UCSD-AML1 (cell line): ENCODE measurements around the gene MACROH2A2.
A peak's percentile ranks its signal among the peaks of the same experiment; 100 is the strongest.
"Not testable (repeated sequence)": the region's sequence is repeated elsewhere in the genome, so short reads cannot be mapped to it uniquely, and the experiment has no call there.

Source experiments
- DNase-seq: peaks from one replicate; lab custom pipeline; 2025; ENCODE audit not compliant: unreplicated experiment; lab: John Stamatoyannopoulos, UW

Gene MACROH2A2

DNA sequence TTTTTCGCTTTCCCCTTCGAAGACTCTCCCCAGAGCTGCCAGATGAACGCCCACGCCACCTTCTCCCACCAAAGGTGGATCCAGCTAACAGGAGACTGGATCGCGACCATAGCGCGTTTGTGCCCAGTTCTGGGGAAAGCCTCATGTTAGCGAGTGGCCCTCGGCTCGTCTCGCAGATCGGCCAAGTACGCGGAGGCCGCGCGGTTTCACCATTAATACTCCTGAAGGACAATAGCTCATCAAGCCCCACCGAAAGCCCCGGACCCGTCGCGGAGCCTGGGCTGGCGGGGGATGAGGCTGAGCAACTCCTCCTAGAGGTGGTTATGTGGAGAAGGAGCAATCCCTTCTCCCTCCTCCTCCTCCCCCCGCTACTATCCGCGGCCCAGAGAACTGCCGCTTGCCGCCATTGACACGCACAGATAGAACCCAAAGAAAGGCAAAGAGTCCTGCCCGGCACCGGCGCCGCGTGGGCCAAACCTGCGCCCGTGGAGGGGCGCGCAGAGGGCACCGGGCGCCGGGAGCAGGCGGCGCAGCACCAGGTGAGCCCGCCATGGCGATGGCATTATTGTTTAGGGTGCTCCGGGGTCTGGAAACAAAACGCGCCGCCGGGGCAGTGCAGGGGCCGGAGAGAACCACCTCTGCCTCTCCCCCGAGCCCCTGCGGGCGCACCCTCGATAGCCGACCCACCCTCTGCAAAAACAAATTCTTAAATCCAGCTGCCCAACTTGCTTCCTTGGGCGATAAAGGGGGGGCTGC, at the start of gene MACROH2A2:
Gene MACROH2A2 (plus strand): TSS at position 385 of the 756 bp plus-strand sequence. CDS start 22,813 bp downstream, outside the sequence.
- peak; percentile 71 for DNase-seq

GRCh38 chr10:70007116-70007820, 45.4 kb upstream of the MACROH2A2 start:
- DNase-seq = no peak

DNA sequence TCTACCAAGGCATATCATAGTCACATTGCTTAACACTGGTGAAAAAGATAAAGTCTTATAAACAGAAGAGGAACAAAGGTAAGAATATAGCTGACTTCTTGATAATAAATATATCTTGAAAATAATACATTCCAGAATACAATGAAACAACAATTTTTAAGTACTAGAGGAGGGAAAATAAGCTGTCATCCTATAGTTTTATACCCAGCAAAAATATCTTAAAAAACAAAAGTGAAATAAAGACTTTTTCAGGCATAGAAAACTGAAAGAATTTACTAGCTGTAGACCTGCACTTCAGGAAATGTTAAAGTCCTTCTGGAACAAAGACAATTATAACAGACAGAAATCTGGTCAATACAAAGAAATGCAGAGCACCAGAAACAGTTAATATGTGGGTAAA, 21.4 kb upstream of the MACROH2A2 start:
- no peak for DNase-seq

- DNase-seq = no peak
Measured at GRCh38 chr10:70032667-70033289, 19.9 kb upstream of the MACROH2A2 start.

DNA sequence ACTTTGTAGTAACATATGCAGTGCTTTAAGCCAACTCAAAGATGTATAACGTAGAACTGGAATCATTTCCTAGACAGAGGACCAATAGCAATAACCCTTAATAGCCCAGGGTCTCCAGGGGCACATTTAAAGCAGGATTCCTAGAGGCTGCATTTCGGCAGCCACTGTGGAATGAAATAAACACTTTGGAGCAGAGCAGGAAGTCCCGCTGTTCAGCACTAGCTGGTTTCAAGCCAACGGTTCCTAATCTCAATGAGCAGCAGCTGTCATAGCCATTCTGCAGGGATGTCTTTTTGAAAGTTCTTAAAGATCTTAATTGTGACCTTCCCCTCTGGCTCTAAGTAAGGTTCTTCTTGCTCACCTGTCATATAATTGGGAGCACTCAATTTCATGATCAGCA, 18.4 kb upstream of the MACROH2A2 start:
- DNase-seq = no peak

- DNase-seq = no peak
Measured at GRCh38 chr10:70035531-70035930, 17.1 kb upstream of the MACROH2A2 start.

DNA sequence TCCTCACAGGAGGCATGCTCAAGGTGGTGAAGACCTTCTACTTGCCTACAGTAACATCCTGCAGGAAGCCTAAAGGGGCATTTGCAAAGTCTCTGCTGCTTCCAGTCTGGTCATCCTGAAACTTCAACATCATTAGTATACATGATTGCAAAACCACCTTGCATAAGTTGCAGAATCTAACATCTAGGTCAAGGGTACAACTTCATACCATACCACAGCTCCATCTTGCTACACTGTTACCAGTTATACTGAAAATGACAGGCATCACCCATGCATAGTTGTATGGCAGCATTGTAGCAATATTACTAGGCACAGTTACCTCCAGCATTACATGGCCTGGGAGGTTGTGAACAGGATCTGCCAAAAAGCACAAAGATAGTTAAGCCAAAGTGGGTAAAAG, 13.7 kb upstream of the MACROH2A2 start:
- DNase-seq = no peak

GRCh38 chr10:70041016-70041415, 11.6 kb upstream of the MACROH2A2 start:
- no peak for DNase-seq

DNA sequence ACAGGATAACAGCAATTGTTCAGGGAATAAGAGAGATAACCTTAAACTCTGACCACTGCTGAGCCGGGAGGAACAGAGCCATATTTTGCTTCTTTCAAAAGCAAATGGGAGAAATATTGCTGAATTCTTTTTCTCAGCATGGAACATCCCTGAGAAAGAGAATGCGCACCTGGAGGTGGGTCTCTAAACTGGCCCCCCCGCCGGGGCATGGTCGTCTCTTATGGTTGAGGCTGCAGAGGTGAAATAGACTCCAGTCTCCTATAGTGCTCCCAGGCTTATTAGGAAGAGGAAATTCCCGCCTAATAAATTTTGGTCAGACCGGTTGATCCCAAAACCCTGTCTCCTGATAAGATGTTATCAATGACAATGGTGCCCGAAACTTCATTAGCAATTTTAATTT, 10.9 kb upstream of the MACROH2A2 start:
- DNase-seq = not testable (repeated sequence)

DNA sequence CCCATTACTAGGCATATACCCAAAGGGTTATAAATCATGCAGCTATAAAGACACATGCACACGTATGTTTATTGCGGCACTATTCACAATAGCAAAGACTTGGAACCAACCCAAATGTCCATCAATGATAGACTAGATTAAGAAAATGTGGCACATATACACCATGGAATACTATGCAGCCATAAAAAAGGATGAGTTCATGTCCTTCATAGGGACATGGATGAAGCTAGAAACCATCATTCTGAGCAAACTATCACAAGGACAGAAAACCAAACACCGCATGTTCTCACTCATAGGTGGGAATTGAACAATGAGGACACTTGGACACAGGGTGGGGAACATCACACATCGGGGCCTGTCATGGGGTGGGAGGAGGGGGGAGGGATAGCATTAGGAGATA, 5.6 kb upstream of the MACROH2A2 start:
- not testable (repeated sequence) for DNase-seq

GRCh38 chr10:70048030-70048723, 4.5 kb upstream of the MACROH2A2 start:
- no peak for DNase-seq

DNA sequence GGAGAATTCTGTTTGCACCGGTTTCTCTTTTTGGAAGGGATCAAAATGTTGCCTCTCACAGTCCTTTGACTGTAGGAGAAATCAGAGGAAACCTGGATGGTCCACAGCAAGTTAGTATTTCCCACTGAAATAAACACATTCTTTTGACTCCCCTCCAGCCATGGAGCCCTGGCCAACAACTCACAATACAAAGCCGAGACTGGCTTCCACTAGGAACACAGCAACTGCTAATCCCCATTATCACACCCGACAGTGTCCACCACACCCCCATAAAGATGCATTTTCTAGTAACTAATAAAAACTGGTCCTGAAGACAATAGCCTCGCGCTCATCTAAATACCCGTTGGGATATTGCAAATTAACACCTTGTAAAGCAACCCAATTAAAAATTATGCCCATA, 798 bp upstream of the MACROH2A2 start:
- DNase-seq = no peak

- peak; percentile 57 for DNase-seq
Measured at GRCh38 chr10:70053218-70053840, 683 bp downstream of the MACROH2A2 start.

GRCh38 chr10:70053841-70054288, 1.2 kb downstream of the MACROH2A2 start:
- DNase-seq = peak; percentile 77

GRCh38 chr10:70054902-70055301, 2.3 kb downstream of the MACROH2A2 start:
- DNase-seq = no peak

DNA sequence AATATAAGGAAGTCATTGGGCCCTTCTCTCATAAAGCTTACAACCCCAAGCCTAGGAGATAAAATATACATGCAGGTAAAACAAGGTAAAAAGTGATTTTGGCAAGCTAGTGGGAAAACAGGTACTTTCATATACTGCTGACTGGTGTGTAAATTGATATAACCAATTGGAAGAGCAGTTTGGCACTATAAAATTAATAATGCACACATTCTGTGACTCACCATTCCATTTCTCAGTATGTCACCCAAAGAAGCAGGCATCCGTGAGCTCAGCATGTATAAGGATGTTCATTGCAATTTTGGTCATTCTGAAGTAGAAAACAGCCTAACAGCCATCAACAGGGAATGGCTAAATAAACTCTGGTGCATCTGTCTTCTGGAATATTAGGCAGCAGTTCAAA, 2.9 kb downstream of the MACROH2A2 start:
- DNase-seq = no peak

DNA sequence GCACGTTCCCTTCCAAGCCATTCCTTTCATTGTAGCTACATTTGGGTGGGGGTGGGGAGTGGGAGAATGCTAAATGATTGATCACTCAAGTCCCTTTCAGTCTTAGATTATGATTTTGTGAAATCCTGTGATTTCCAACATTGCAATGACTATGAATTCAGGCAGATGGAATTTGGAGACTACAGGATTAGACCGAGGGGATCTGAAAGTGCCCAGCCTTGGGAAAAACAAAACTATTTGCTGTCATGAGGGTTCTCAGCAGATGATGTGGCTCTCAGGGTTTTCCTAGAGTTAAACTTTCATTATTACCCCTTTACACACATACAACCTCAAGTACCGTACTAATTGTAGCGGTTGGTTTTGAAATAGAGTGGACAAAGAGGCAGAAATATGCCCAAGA, 4.7 kb downstream of the MACROH2A2 start:
- no peak for DNase-seq

- no peak for DNase-seq
Measured at GRCh38 chr10:70060389-70060788, 7.7 kb downstream of the MACROH2A2 start.

GRCh38 chr10:70063418-70064098, 10.9 kb downstream of the MACROH2A2 start:
- DNase-seq = no peak

DNA sequence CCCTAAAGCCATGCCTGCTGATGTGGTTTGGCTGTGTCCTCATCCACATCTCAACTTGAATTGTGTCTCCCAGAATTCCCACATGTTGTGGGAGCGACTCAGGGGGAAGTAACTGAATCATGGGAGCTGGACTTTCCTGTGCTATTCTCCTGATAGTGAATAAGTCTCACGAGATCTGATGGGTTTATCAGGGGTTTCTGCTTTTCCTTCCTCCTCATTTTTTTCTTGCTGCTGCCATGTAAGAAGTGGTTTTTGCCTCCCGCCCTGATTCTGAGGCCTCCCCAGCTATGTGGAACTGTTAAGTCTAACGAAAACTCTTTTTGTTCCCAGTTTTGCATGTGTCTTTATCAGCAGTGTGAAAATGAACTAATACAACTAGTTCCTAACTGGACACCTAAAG, 11.8 kb downstream of the MACROH2A2 start:
- DNase-seq = no peak
